HCT116 (cell line): Measurements from ENCODE around the gene INF2. TPM values are rescaled to one million over a fixed set of nuclear protein-coding genes. Genes with fewer than 3 reads are reported as not detected.

Experiments
- ATAC-seq: fragments of 200-7000 bp; cut with Tn5 transposase; 2 replicates; pipeline ENCODE4 v1.9.1; 2020; ENCODE audit warnings: mild to moderate bottlenecking, moderate library complexity
- BruUV-seq: library from RNA; stranded (reverse); fragments of 400-500 nt; replicated peaks from 2 replicates; lab custom pipeline; 2021; lab: Mats Ljungman, UMichigan
- CTCF ChIA-PET: fragments of 300-600 bp; sonication (Branson Sonifier 250); formaldehyde crosslinking; loops from one replicate; lab custom pipeline; 2021; ENCODE audit warnings: antibody characterized with exemption; lab: Charles Lee
- POLR2A ChIA-PET: fragments of 300-600, 350-600 bp; sonication (Branson Sonifier 250); formaldehyde crosslinking; loops from one replicate; lab custom pipeline; 2021; ENCODE audit warnings: antibody characterized with exemption; lab: Charles Lee
- RAD21 ChIA-PET, 2 experiments: fragments of 300-600 bp; sonication (Branson Sonifier 250); formaldehyde crosslinking; loops; one replicate each; lab custom pipeline; 2023; ENCODE audit warnings: low total read pairs in 2 of 2; ENCODE audit not compliant: uncharacterized antibody in 2 of 2, unreplicated experiment in 2 of 2, low non-redundant PET in 1 of 2; lab: Charles Lee
- DNase-seq: peaks from one replicate; pipeline ENCODE4 v3.0.0-alpha.2; 2010; ENCODE audit warnings: low read depth, low spot score
- H2AFZ ChIP-seq: fragments of 200-600 bp; shearing (Covaris generic), sonication (generic); 2 replicates; pipeline ENCODE4 v1.6.1; 2017; ENCODE audit warnings: low read depth, mixed run types, mixed read lengths, antibody characterized with exemption, low read length; ENCODE audit not compliant: poor library complexity, severe bottlenecking
- H3K27ac ChIP-seq: 2 replicates; pipeline ENCODE4 v1.5.1; 2012; ENCODE audit warnings: low read depth, low read length
- H3K27me3 ChIP-seq: fragments of 200-600 bp; sonication (generic); 2 replicates; pipeline ENCODE4 v1.6.1; 2016; ENCODE audit warnings: mixed run types, low read length, mixed read lengths; ENCODE audit not compliant: insufficient read depth
- H3K36me3 ChIP-seq, 2 experiments: fragments of 200-500 bp in 1 of 2; fragments of 200-600 bp in 1 of 2; sonication (Bioruptor generic) in 1 of 2; sonication (generic) in 1 of 2; 2 replicates each; pipeline versions ENCODE4 v1.5.1 to v1.6.1; 2014 to 2016; ENCODE audit warnings: low read length in 2 of 2, inconsistent platforms in 1 of 2, mixed read lengths in 1 of 2, mixed run types in 1 of 2; ENCODE audit not compliant: insufficient read depth in 2 of 2, control insufficient read depth in 1 of 2
- H3K4me1 ChIP-seq, 2 experiments: fragments of 200-600 bp in 1 of 2; sonication (generic) in 1 of 2; 2 replicates each; pipeline versions ENCODE4 v1.5.1 to v1.6.1; 2012 to 2017; ENCODE audit warnings: low read length in 2 of 2, inconsistent platforms in 1 of 2, mild to moderate bottlenecking in 1 of 2, mixed read lengths in 1 of 2, mixed run types in 1 of 2, moderate library complexity in 1 of 2; ENCODE audit not compliant: insufficient read depth in 2 of 2, control insufficient read depth in 1 of 2
- H3K4me2 ChIP-seq: fragments of 200-600 bp; sonication (generic); 2 replicates; pipeline ENCODE4 v1.6.1; 2017; ENCODE audit warnings: mixed run types, low read length, mixed read lengths
- H3K4me3 ChIP-seq, 2 experiments: fragments of 200-600 bp in 1 of 2; sonication (generic) in 1 of 2; replicated peaks in 1 of 2; 2 replicates each; pipeline ENCODE4 v1.5.1; 2011 to 2016; ENCODE audit warnings: low read length in 2 of 2, control low read depth in 1 of 2, low read depth in 1 of 2, mild to moderate bottlenecking in 1 of 2, mixed read lengths in 1 of 2, mixed run types in 1 of 2
- H3K79me2 ChIP-seq: fragments of 200-600 bp; sonication (generic); 2 replicates; pipeline ENCODE4 v1.6.1; 2017; ENCODE audit warnings: mild to moderate bottlenecking, mixed run types, low read length, moderate library complexity, mixed read lengths; ENCODE audit not compliant: insufficient read depth
- H3K9ac ChIP-seq: fragments of 200-600 bp; sonication (generic); 2 replicates; pipeline ENCODE4 v1.6.1; 2016; ENCODE audit warnings: low read length, mixed read lengths
- H3K9me2 ChIP-seq: fragments of 200-600 bp; sonication (generic), shearing (Covaris generic); 2 replicates; pipeline ENCODE4 v1.6.1; 2017; ENCODE audit warnings: mixed run types, mild to moderate bottlenecking, moderate library complexity; ENCODE audit not compliant: insufficient read depth
- H3K9me3 ChIP-seq, 2 experiments: fragments of 200-500 bp in 1 of 2; fragments of 200-600 bp in 1 of 2; sonication (Bioruptor generic) in 1 of 2; sonication (generic) in 1 of 2; 2 replicates each; pipeline ENCODE4 v1.6.1; 2014 to 2017; ENCODE audit warnings: low read length in 2 of 2, mixed read lengths in 2 of 2, inconsistent platforms in 1 of 2, low read depth in 1 of 2, mild to moderate bottlenecking in 1 of 2, mixed run types in 1 of 2, moderate library complexity in 1 of 2; ENCODE audit not compliant: control insufficient read depth in 1 of 2, insufficient read depth in 1 of 2
- H4K20me1 ChIP-seq: fragments of 200-600 bp; sonication (generic), shearing (Covaris generic); 2 replicates; pipeline ENCODE4 v1.6.1; 2017; ENCODE audit warnings: mixed run types, mild to moderate bottlenecking, moderate library complexity; ENCODE audit not compliant: insufficient read depth
- CTCF ChIP-seq, 3 experiments: fragments of 200-600 bp in 1 of 3; sonication (generic) in 1 of 3; IDR thresholded peaks in 2 of 3; conservative IDR thresholded peaks in 1 of 3; 2 replicates each; pipeline ENCODE4 v1.5.1; 2012 to 2017; ENCODE audit warnings: low read depth in 2 of 3, low read length in 2 of 3, antibody characterized with exemption in 1 of 3, borderline replicate concordance in 1 of 3, control low read depth in 1 of 3, mild to moderate bottlenecking in 1 of 3, mixed read lengths in 1 of 3, mixed run types in 1 of 3, moderate library complexity in 1 of 3; ENCODE audit not compliant: insufficient read depth in 1 of 3
- EGR1 ChIP-seq: IDR thresholded peaks from 2 replicates; pipeline ENCODE4 v1.6.1; 2012; ENCODE audit warnings: low read depth
- POLR2AphosphoS5 ChIP-seq: IDR thresholded peaks from 2 replicates; pipeline ENCODE4 v1.6.1; 2011; ENCODE audit warnings: mild to moderate bottlenecking, low read depth, low read length, moderate library complexity
- RAD21 ChIP-seq: IDR thresholded peaks from 2 replicates; pipeline ENCODE4 v1.6.1; 2012; ENCODE audit warnings: low read depth, mild to moderate bottlenecking
- SIN3A ChIP-seq: IDR thresholded peaks from 2 replicates; pipeline ENCODE4 v1.6.1; 2012; ENCODE audit warnings: low read depth
- intact Hi-C: fragments of 100-400 bp; cut with micrococcal nuclease; formaldehyde crosslinking; loops from 2 replicates; pipeline ENCODE4 v1.10.0; 2022
- total RNA-seq: library from RNA; stranded (reverse); gene quantifications from one replicate; pipeline ENCODE4 v1.2.1, GENCODE V29; 2021; ENCODE audit not compliant: unreplicated experiment
- TF ChIP-seq, protein P1 (sequence below): IDR thresholded peaks from 2 replicates; pipeline ENCODE4 v1.6.1; 2012

INF2 gene
- total RNA-seq, 1 experiment from 2014 or later, result 95.8 TPM

DNA sequence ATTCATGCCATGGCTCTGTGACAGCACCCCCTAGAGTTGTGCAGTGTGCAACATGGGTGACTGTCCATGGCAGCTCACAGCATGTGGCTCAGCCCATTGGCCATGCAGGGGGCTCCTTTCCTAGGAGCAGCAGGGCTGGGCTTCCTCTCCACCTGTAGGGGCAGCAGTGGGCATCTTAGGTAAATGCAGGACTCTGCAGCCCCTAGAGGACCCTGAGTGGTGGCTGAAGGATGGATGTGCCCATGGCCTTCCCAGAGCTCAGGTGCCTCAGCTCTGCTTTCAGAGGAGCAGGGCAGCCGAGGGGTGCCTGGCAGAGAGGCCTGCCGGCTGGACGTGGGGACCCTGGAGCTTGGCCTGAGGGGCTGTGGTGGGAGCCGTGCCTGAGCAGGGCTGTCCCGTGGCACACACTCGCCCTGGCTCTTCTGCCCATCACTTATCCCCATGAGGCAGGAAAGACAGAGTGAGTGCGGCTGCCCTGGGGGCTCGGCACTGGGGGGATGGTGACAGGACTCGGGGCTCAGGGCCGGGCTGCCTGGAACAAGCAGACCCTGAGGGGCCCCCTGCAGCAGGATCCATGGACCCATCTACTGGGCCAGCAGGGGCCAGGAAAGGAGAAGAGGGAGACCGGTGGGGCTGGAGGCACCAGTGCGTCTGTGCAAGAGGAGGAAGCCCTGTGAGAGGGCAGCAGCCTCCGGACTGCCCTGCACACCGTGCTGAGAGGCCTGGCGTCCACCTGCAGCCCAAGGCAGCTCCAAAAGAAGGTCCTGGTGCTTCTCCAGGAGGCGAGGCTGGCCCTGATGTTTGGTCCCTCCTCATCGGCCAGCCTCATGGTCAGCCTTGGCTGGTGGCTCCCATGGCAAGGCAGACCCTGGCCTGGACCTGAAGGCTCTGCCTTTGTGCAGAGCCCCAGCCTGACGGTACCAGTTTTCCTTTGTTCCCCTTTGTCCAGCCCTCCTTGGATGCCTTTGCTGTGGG lies 42.2 kb downstream of the INF2 start:
- ATAC-seq, result peak; percentile 72
- DNase-seq, result no peak
- TF ChIP-seq EGR1, result no peak
- TF ChIP-seq CTCF (IDR thresholded peaks at IDR 0.05 in 2 of 3, conservative IDR thresholded peaks at IDR 0.05 in 1 of 3; ENCODE audit: borderline replicate concordance in 1 of 3, insufficient read depth in 1 of 3, low read depth in 2 of 3, low read length in 2 of 3), result peak in 2 of 3 experiments; percentile 70 to 72; a peak in 4 of 6 replicates
- no peak for TF ChIP-seq SIN3A
- TF ChIP-seq RAD21, result no peak
- TF ChIP-seq, all 23 proteins: peak for 1
- no peak overlapping the region for H2AFZ ChIP-seq
- no peaks in the 10 kb centered on the region for H4K20me1 ChIP-seq
- intact Hi-C loops, result no loop called here
- RAD21 ChIA-PET, result no interaction called here
- POLR2A ChIA-PET, result no interaction called here
- H3K9ac ChIP-seq, result no peak overlapping the region
- H3K36me3 ChIP-seq, result no peaks in the 10 kb centered on the region
- H3K27me3 ChIP-seq, result no peaks in the 10 kb centered on the region
- CTCF ChIA-PET, result interaction anchor here (2.0 kb wide), 1 partner anchor 21 kb away, joined by 7 read pairs; the partner anchor contains the start of gene SIVA1
- H3K4me2 ChIP-seq, result peak overlapping the region; percentile 38; the same call in 1 of the 2 replicates
- no TSS peak for BruUV-seq
- no peak overlapping the region for H3K4me3 ChIP-seq
- peak overlapping the region; percentile 42; the same call in 1 of the 2 replicates for H3K27ac ChIP-seq
- no peaks in the 10 kb centered on the region for H3K79me2 ChIP-seq
- H3K9me2 ChIP-seq, result no peaks in the 10 kb centered on the region
- no peaks in the 10 kb centered on the region for H3K9me3 ChIP-seq
- H3K4me1 ChIP-seq, result peaks cover 18 to 19% of the 10 kb centered on the region in 2 experiments

DNA sequence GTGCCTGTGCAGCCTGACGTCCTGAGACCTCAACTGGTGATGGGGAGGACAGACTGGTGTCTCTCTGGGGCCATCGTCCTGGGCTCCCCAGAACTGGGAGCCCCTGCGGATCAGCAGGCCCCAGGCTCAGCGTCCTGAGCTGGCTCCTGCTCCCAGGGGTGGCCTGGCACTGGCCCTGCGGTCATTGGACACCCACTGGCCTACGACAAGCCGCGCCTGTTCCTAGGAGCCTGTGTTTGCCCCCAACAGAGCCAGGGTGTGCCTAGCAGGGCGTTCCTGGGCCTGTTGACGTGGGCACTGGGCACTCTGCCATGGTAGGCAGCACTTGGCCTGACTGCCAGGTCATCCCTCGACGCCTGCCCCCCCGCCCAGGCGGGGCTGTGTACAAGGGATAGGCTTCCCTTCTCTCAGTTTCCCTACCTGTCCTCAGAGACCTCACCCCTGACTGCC lies 43.0 kb downstream of the INF2 start:
- Histone ChIP-seq H3K4me1 (peaks cover 18 to 19% of the 10 kb centered on the region in 2 experiments), H3K27ac (peak overlapping the region; percentile 42; the same call in 1 of the 2 replicates), H3K36me3 (no peaks in the 10 kb centered on the region), H3K27me3 (no peaks in the 10 kb centered on the region), H2AFZ (no peak overlapping the region), H3K9ac (peak overlapping the region; percentile 16; the same call in 1 of the 2 replicates), H4K20me1 (no peaks in the 10 kb centered on the region), H3K9me2 (no peaks in the 10 kb centered on the region), H3K4me3 (no peak overlapping the region), H3K79me2 (no peaks in the 10 kb centered on the region), H3K9me3 (no peaks in the 10 kb centered on the region), H3K4me2 (peak overlapping the region; percentile 38)
- TF ChIP-seq, protein P1, sequence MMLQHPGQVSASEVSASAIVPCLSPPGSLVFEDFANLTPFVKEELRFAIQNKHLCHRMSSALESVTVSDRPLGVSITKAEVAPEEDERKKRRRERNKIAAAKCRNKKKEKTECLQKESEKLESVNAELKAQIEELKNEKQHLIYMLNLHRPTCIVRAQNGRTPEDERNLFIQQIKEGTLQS, result no peak
- TF ChIP-seq POLR2AphosphoS5, result 0 out of 2 replicates have a peak, but pooled peaks have one; percentile 23
- ChIA-PET RAD21 (no interaction called here), CTCF (no interaction called here), POLR2A (no interaction called here)
- peak; percentile 39 for ATAC-seq
- intact Hi-C loops, result no loop called here
- BruUV-seq, result no TSS peak
- no peak for DNase-seq
